Small intestine (tissue), 7 donors: ENCODE results near the gene CCDC142. TPM values are rescaled to one million over a fixed set of nuclear protein-coding genes. Genes with fewer than 3 reads are reported as not detected.

ENCODE experiments used
- DNase-seq, 2 donors: peaks; one replicate each; pipeline versions ENCODE4 v3.0.0 to v3.0.0-alpha.2; 2013
- FAIRE-seq: peaks from 2 replicates; lab custom pipeline; 2012; peaks lifted over from hg19 to GRCh38; lab: Jason Lieb, UNC
- H3K27ac ChIP-seq, 3 donors: one replicate each; pipeline ENCODE4 v1.5.1; 2013; ENCODE audit warnings: low read length in 2 of 3, mild to moderate bottlenecking in 2 of 3, control low read depth in 1 of 3, inconsistent platforms in 1 of 3, low read depth in 1 of 3, moderate library complexity in 1 of 3
- H3K27me3 ChIP-seq, 3 donors: one replicate each; pipeline ENCODE4 v1.6.1; 2013; ENCODE audit warnings: low read length in 3 of 3, inconsistent platforms in 1 of 3; ENCODE audit not compliant: control insufficient read depth in 3 of 3, insufficient read depth in 3 of 3
- H3K36me3 ChIP-seq, 3 donors: one replicate each; pipeline ENCODE4 v1.6.1; 2013; ENCODE audit warnings: low read length in 3 of 3, inconsistent platforms in 1 of 3, low read depth in 1 of 3, mild to moderate bottlenecking in 1 of 3, moderate library complexity in 1 of 3; ENCODE audit not compliant: control insufficient read depth in 3 of 3, insufficient read depth in 2 of 3
- H3K4me1 ChIP-seq, 3 donors: one replicate each; pipeline ENCODE4 v1.6.1; 2013; ENCODE audit warnings: low read length in 2 of 3, inconsistent platforms in 1 of 3, low read depth in 1 of 3, mild to moderate bottlenecking in 1 of 3, moderate library complexity in 1 of 3; ENCODE audit not compliant: control insufficient read depth in 3 of 3, insufficient read depth in 2 of 3
- H3K4me3 ChIP-seq, 3 donors: one replicate each; pipeline ENCODE4 v1.5.1; 2013; ENCODE audit warnings: low read length in 3 of 3, control low read depth in 1 of 3, inconsistent platforms in 1 of 3, low read depth in 1 of 3, mild to moderate bottlenecking in 1 of 3, moderate library complexity in 1 of 3
- H3K9me3 ChIP-seq, 2 donors: one replicate each; pipeline ENCODE4 v1.6.1; 2013; ENCODE audit warnings: low read depth in 1 of 2, low read length in 1 of 2; ENCODE audit not compliant: control insufficient read depth in 2 of 2, insufficient read depth in 1 of 2
- WGBS, 3 donors: extraction: QIAGEN DNeasy Blood & Tissue Kit; methylation state at CpG; one replicate each; pipeline ENCODE4 v1.1.7; 2013; 5-methylcytosine and 5-hydroxymethylcytosine counted together
- polyA plus RNA-seq, 4 donors: library from polyadenylated mRNA; stranded (reverse) in 3 of 4; unstranded in 1 of 4; fragments of 200-250 nt in 3 of 4; fragments of 120-200 nt in 1 of 4; gene quantifications; one replicate each; pipeline versions ENCODE4 v1.2.1 to v1.2.3, GENCODE V29; 2013
- donor health status: healthy with polysubstance abuse.
- donor health status: control.
- donor health status: control.
- donor health status: Bipolar disorder and iron deficiency.
- donor health status: healthy.

Gene CCDC142
- polyA plus RNA-seq, 4 donors: 4.1 to 21.0 (median 8.4) TPM

- no peaks in the 10 kb centered on the region for H3K9me3 ChIP-seq
- H3K4me3 ChIP-seq: peak overlapping the region; percentile 45 to 85 (median 58)
- H3K27ac ChIP-seq: peak overlapping the region; percentile 82 to 99 (median 99)
- no peaks in the 10 kb centered on the region for H3K27me3 ChIP-seq
- 6 to 15% (median 14%) methylated on average over 40 to 45 of the region's 45 CpGs for WGBS, 3 donors
- H3K4me1 ChIP-seq: peaks cover 3 to 52% (median 13%) of the 10 kb centered on the region in 3 donors
- DNase-seq (peak; percentile 88 to 96), FAIRE-seq (no peak)
- H3K36me3 ChIP-seq: peaks cover 0 to 28% (median 0%) of the 10 kb centered on the region in 3 donors
Observed at GRCh38 chr2:74440378-74441169, 42.2 kb downstream of the CCDC142 start.

GRCh38 chr2:74439803-74440377 lies 42.9 kb downstream of the CCDC142 start:
- no peaks in the 10 kb centered on the region for H3K9me3 ChIP-seq
- H3K4me3 ChIP-seq: peak overlapping the region in 2 of 3 donors; percentile 58 to 85
- H3K27ac ChIP-seq: peak overlapping the region; percentile 75 to 99 (median 82)
- DNase-seq (peak; percentile 25 to 68), FAIRE-seq (no peak)
- peaks cover 3 to 52% (median 13%) of the 10 kb centered on the region in 3 donors for H3K4me1 ChIP-seq
- no peaks in the 10 kb centered on the region for H3K27me3 ChIP-seq
- peaks cover 0 to 29% (median 0%) of the 10 kb centered on the region in 3 donors for H3K36me3 ChIP-seq
- WGBS, 3 donors: 13 to 17% (median 15%) methylated on average over 14 of the region's 14 CpGs

- Histone ChIP-seq H3K4me1 (peaks cover 3 to 50% (median 13%) of the 10 kb centered on the region in 3 donors), H3K4me3 (peak overlapping the region in 2 of 3 donors; percentile 58 to 85), H3K27me3 (no peaks in the 10 kb centered on the region), H3K9me3 (no peaks in the 10 kb centered on the region), H3K27ac (peak overlapping the region in 2 of 3 donors; percentile 82 to 99), H3K36me3 (peaks cover 0 to 29% (median 0%) of the 10 kb centered on the region in 3 donors)
- whole genome bisulfite sequencing, 3 donors: 6 to 28% (median 19%) methylated on average over 3 of the region's 3 CpGs
- DNase-seq: no peak
- no peak for FAIRE-seq
Observed at GRCh38 chr2:74439373-74439772, 43.4 kb downstream of the CCDC142 start.

GRCh38 chr2:74438248-74438647 lies 44.5 kb downstream of the CCDC142 start:
- FAIRE-seq: no peak
- peaks cover 3 to 44% (median 13%) of the 10 kb centered on the region in 3 donors for H3K4me1 ChIP-seq
- no peak overlapping the region for H3K4me3 ChIP-seq
- no peak overlapping the region for H3K27ac ChIP-seq
- H3K36me3 ChIP-seq: peaks cover 0 to 29% (median 0%) of the 10 kb centered on the region in 3 donors
- whole genome bisulfite sequencing, 3 donors: 83 to 95% (median 91%) methylated on average over 1 of the region's 1 CpG
- no peaks in the 10 kb centered on the region for H3K9me3 ChIP-seq
- H3K27me3 ChIP-seq: no peaks in the 10 kb centered on the region
- DNase-seq: no peak

GRCh38 chr2:74436848-74437695 lies 45.7 kb downstream of the CCDC142 start:
- H3K27ac ChIP-seq: peak overlapping the region in 1 of 3 donors; percentile 4
- peaks cover 3 to 42% (median 13%) of the 10 kb centered on the region in 3 donors for H3K4me1 ChIP-seq
- no peak for FAIRE-seq
- H3K9me3 ChIP-seq: no peaks in the 10 kb centered on the region
- WGBS, 3 donors: 66 to 80% (median 79%) methylated on average over 6 of the region's 6 CpGs
- H3K4me3 ChIP-seq: no peak overlapping the region
- H3K27me3 ChIP-seq: no peaks in the 10 kb centered on the region
- no peak for DNase-seq
- H3K36me3 ChIP-seq: peaks cover 0 to 36% (median 0%) of the 10 kb centered on the region in 3 donors

GRCh38 chr2:74436111-74436805 lies 46.5 kb downstream of the CCDC142 start:
- DNase-seq: no peak
- H3K27me3 ChIP-seq: no peaks in the 10 kb centered on the region
- peaks cover 0 to 41% (median 0%) of the 10 kb centered on the region in 3 donors for H3K36me3 ChIP-seq
- WGBS, 3 donors: 81 to 92% (median 87%) methylated on average over 38 to 43 of the region's 43 CpGs
- H3K4me3 ChIP-seq: no peak overlapping the region
- FAIRE-seq: no peak
- H3K27ac ChIP-seq: peak overlapping the region in 1 of 3 donors; percentile 4
- peaks cover 3 to 49% (median 13%) of the 10 kb centered on the region in 3 donors for H3K4me1 ChIP-seq
- H3K9me3 ChIP-seq: no peaks in the 10 kb centered on the region

- no peaks in the 10 kb centered on the region for H3K9me3 ChIP-seq
- peak overlapping the region; percentile 51 to 73 (median 70) for H3K27ac ChIP-seq
- H3K4me3 ChIP-seq: no peak overlapping the region
- no peak for FAIRE-seq
- no peaks in the 10 kb centered on the region for H3K27me3 ChIP-seq
- peaks cover 0 to 60% (median 3%) of the 10 kb centered on the region in 3 donors for H3K4me1 ChIP-seq
- H3K36me3 ChIP-seq: peaks cover 0 to 68% (median 2%) of the 10 kb centered on the region in 3 donors
- WGBS, 3 donors: 35 to 75% (median 67%) methylated on average over 11 of the region's 11 CpGs
- no peak for DNase-seq
Observed at GRCh38 chr2:74430502-74430901, 52.3 kb downstream of the CCDC142 start.
